GM18507 (cell line): ENCODE data around the gene FBXO8.

ENCODE experiments used
- DNase-seq: peaks from one replicate; pipeline ENCODE4 v3.0.0; 2011; ENCODE audit warnings: low read depth; ENCODE audit not compliant: insufficient read length; ENCODE audit errors: extremely low spot score
- FAIRE-seq: peaks from 2 replicates; lab custom pipeline; 2011; peaks lifted over from hg19 to GRCh38; lab: Jason Lieb, UNC

The FBXO8 gene

GRCh38 chr4:174215057-174215456, 68.4 kb downstream of the FBXO8 start:
- DNase-seq (no peak), FAIRE-seq (no peak)

- FAIRE-seq (no peak), DNase-seq (no peak)
These were observed 69.2 kb downstream of the FBXO8 start for GRCh38 chr4:174214101-174214878.

- DNase-seq (no peak), FAIRE-seq (no peak)
These were observed 69.8 kb downstream of the FBXO8 start for GRCh38 chr4:174213731-174214100.

GRCh38 chr4:174212061-174212460, 71.4 kb downstream of the FBXO8 start:
- FAIRE-seq = no peak

GRCh38 chr4:174211622-174212044, 71.8 kb downstream of the FBXO8 start:
- FAIRE-seq (no peak), DNase-seq (no peak)

More at GRCh38 chr4:174212061-174212460, 71.4 kb downstream of the FBXO8 start:
- no peak for DNase-seq

GRCh38 chr4:174210952-174211490, 72.4 kb downstream of the FBXO8 start:
- FAIRE-seq (no peak), DNase-seq (no peak)

GRCh38 chr4:174210354-174210753, 73.1 kb downstream of the FBXO8 start:
- no peak for DNase-seq
- no peak for FAIRE-seq

- FAIRE-seq (no peak), DNase-seq (no peak)
These were observed 74.1 kb downstream of the FBXO8 start for GRCh38 chr4:174209341-174209740.

- FAIRE-seq (no peak), DNase-seq (no peak)
These were observed 76.1 kb downstream of the FBXO8 start for GRCh38 chr4:174207367-174207766.

GRCh38 chr4:174204164-174204831, 79.2 kb downstream of the FBXO8 start:
- DNase-seq = no peak
- no peak for FAIRE-seq

GRCh38 chr4:174201871-174202270, 81.6 kb downstream of the FBXO8 start:
- DNase-seq = no peak
- no peak for FAIRE-seq

- FAIRE-seq (no peak), DNase-seq (no peak)
These were observed 83.7 kb downstream of the FBXO8 start for GRCh38 chr4:174199735-174200134.

- FAIRE-seq = no peak
These were observed 84.6 kb downstream of the FBXO8 start for GRCh38 chr4:174198828-174199227.

GRCh38 chr4:174198396-174198795, 85.1 kb downstream of the FBXO8 start:
- FAIRE-seq = no peak
- DNase-seq = no peak

More at GRCh38 chr4:174198828-174199227, 84.6 kb downstream of the FBXO8 start:
- no peak for DNase-seq

- DNase-seq (no peak), FAIRE-seq (no peak)
These were observed 89.8 kb downstream of the FBXO8 start for GRCh38 chr4:174193438-174194374.

GRCh38 chr4:174192943-174193342, 90.5 kb downstream of the FBXO8 start:
- no peak for FAIRE-seq
- DNase-seq = no peak

- DNase-seq = no peak
- FAIRE-seq = no peak
These were observed 92.5 kb downstream of the FBXO8 start for GRCh38 chr4:174190832-174191500.

GRCh38 chr4:174189392-174190015, 94.0 kb downstream of the FBXO8 start:
- no peak for DNase-seq
- no peak for FAIRE-seq
